Measurements from ENCODE around the gene GPR137.

GPR137 gene

GRCh38 chr11:64288353-64288750 is 2.7 kb downstream of the GPR137 start:
- DNase-seq: no peak

- no peak for DNase-seq
These were observed 3.4 kb downstream of the GPR137 start for GRCh38 chr11:64289002-64289564.

- no peak for DNase-seq
These were observed 5.0 kb downstream of the GPR137 start for GRCh38 chr11:64290352-64291261.

- DNase-seq: no peak
These were observed 5.7 kb downstream of the GPR137 start, which contains the start of gene KCNK4 for GRCh38 chr11:64291262-64291751. KCNK4 (plus strand) TSS chr11:64291302; CDS start chr11:64293019, 1,717 bp downstream.

- no peak for DNase-seq
These were observed 6.3 kb downstream of the GPR137 start for GRCh38 chr11:64291752-64292459.

GRCh38 chr11:64292460-64293254 is 7.0 kb downstream of the GPR137 start:
- no peak for DNase-seq

- no peak for DNase-seq
These were observed 9.1 kb downstream of the GPR137 start for GRCh38 chr11:64294774-64295173.

- DNase-seq: no peak
These were observed 10.1 kb downstream of the GPR137 start for GRCh38 chr11:64295760-64296159.

GRCh38 chr11:64296236-64296635 is 10.6 kb downstream of the GPR137 start:
- DNase-seq: no peak

- no peak for DNase-seq
These were observed 11.4 kb downstream of the GPR137 start for GRCh38 chr11:64296830-64297698.

GRCh38 chr11:64297699-64298358 is 12.2 kb downstream of the GPR137 start:
- DNase-seq: no peak

- DNase-seq: no peak
These were observed 13.6 kb downstream of the GPR137 start for GRCh38 chr11:64298966-64299846.

- DNase-seq: no peak
These were observed 14.4 kb downstream of the GPR137 start, which contains the start of gene CATSPERZ for GRCh38 chr11:64299847-64300648. CATSPERZ (plus strand) TSS chr11:64300358; CDS start chr11:64300411, 53 bp downstream.

GRCh38 chr11:64303109-64304031 is 17.7 kb downstream of the GPR137 start:
- DNase-seq: no peak

- DNase-seq: no peak
These were observed 18.3 kb downstream of the GPR137 start for GRCh38 chr11:64304032-64304315.

GRCh38 chr11:64304316-64305072 is 18.8 kb downstream of the GPR137 start:
- DNase-seq: peak; percentile 92

- DNase-seq: peak; percentile 97
These were observed 19.5 kb downstream of the GPR137 start, which contains the start of gene ESRRA for GRCh38 chr11:64305075-64305690. ESRRA (plus strand) TSS chr11:64305524; CDS start chr11:64307180, 1,656 bp downstream.

Data from EL (cell line).